Astrocyte (in vitro differentiated cells and primary cell): ENCODE data around the gene TEX19. TPM values are rescaled to one million over a fixed set of nuclear protein-coding genes. Genes with fewer than 3 reads are reported as not detected.

Experiments
- DNase-seq: peaks from one replicate; pipeline ENCODE4 v3.0.0-alpha.2; 2010; ENCODE audit warnings: low read depth
- FAIRE-seq: peaks from 2 replicates; lab custom pipeline; 2011; peaks lifted over from hg19 to GRCh38; lab: Jason Lieb, UNC
- H2AFZ ChIP-seq: 2 replicates; pipeline ENCODE4 v1.6.0; 2012; ENCODE audit warnings: low read depth, low read length, inconsistent platforms
- H3K27ac ChIP-seq: 2 replicates; pipeline ENCODE4 v1.5.1; 2011; ENCODE audit warnings: low read depth, low read length, inconsistent platforms
- H3K27me3 ChIP-seq: 2 replicates; pipeline ENCODE4 v1.6.0; 2011; ENCODE audit warnings: low read length, inconsistent platforms; ENCODE audit not compliant: insufficient read depth
- H3K36me3 ChIP-seq: 2 replicates; pipeline ENCODE4 v1.5.1; 2011; ENCODE audit warnings: low read length, inconsistent platforms; ENCODE audit not compliant: insufficient read depth
- H3K4me1 ChIP-seq: 2 replicates; pipeline ENCODE4 v1.5.1; 2011; ENCODE audit warnings: low read length, inconsistent platforms; ENCODE audit not compliant: insufficient read depth
- H3K4me2 ChIP-seq: 2 replicates; pipeline ENCODE4 v1.6.0; 2012; ENCODE audit warnings: low read length, inconsistent platforms
- H3K4me3 ChIP-seq: 2 replicates; pipeline ENCODE4 v1.5.1; 2011; ENCODE audit warnings: low read depth, mild to moderate bottlenecking, low read length, inconsistent platforms; ENCODE audit not compliant: insufficient read depth
- H3K79me2 ChIP-seq: 2 replicates; pipeline ENCODE4 v1.6.0; 2012; ENCODE audit warnings: mild to moderate bottlenecking, low read length, inconsistent platforms; ENCODE audit not compliant: insufficient read depth
- H3K9ac ChIP-seq: 2 replicates; pipeline ENCODE4 v1.6.0; 2012; ENCODE audit warnings: mild to moderate bottlenecking, low read length, inconsistent platforms
- H3K9me3 ChIP-seq: 2 replicates; pipeline ENCODE4 v1.5.1; 2012; ENCODE audit warnings: low read depth, mild to moderate bottlenecking, low read length, inconsistent platforms; ENCODE audit not compliant: insufficient read depth
- H4K20me1 ChIP-seq: 2 replicates; pipeline ENCODE4 v1.6.0; 2012; ENCODE audit warnings: low read length, inconsistent platforms; ENCODE audit not compliant: insufficient read depth
- H3K27ac Mint-ChIP-seq: one replicate; pipeline ENCODE4 v1.8.0; 2021; ENCODE audit warnings: mild to moderate bottlenecking, mixed read lengths; ENCODE audit not compliant: unreplicated experiment
- H3K27me3 Mint-ChIP-seq: one replicate; pipeline ENCODE4 v1.8.0; 2021; ENCODE audit warnings: low read depth, mixed read lengths; ENCODE audit not compliant: unreplicated experiment
- H3K36me3 Mint-ChIP-seq: one replicate; pipeline ENCODE4 v1.8.0; 2021; ENCODE audit warnings: low read depth, mixed read lengths; ENCODE audit not compliant: unreplicated experiment
- H3K4me1 Mint-ChIP-seq: one replicate; pipeline ENCODE4 v1.8.0; 2021; ENCODE audit warnings: low read depth, mixed read lengths; ENCODE audit not compliant: unreplicated experiment
- H3K4me3 Mint-ChIP-seq: one replicate; pipeline ENCODE4 v1.8.0; 2021; ENCODE audit warnings: mild to moderate bottlenecking, moderate library complexity, mixed read lengths; ENCODE audit not compliant: unreplicated experiment
- H3K9me3 Mint-ChIP-seq: one replicate; pipeline ENCODE4 v1.8.0; 2021; ENCODE audit warnings: mild to moderate bottlenecking, mixed read lengths; ENCODE audit not compliant: unreplicated experiment
- EZH2 ChIP-seq: IDR thresholded peaks from 2 replicates; pipeline ENCODE4 v1.6.1; 2012; ENCODE audit warnings: mild to moderate bottlenecking, low read length, inconsistent platforms; ENCODE audit not compliant: insufficient read depth
- total RNA-seq: library from RNA; stranded (reverse); gene quantifications from 2 replicates; pipeline ENCODE4 v1.2.1, GENCODE V29; 2021
- TF ChIP-seq, protein P1 (sequence below): IDR thresholded peaks from 2 replicates; pipeline ENCODE4 v1.5.1; 2011; ENCODE audit warnings: low read depth, mild to moderate bottlenecking, inconsistent platforms, low read length, moderate library complexity; ENCODE audit not compliant: insufficient read depth

The TEX19 gene
- total RNA-seq, 1 donor from 2014 or later = not detected

DNA sequence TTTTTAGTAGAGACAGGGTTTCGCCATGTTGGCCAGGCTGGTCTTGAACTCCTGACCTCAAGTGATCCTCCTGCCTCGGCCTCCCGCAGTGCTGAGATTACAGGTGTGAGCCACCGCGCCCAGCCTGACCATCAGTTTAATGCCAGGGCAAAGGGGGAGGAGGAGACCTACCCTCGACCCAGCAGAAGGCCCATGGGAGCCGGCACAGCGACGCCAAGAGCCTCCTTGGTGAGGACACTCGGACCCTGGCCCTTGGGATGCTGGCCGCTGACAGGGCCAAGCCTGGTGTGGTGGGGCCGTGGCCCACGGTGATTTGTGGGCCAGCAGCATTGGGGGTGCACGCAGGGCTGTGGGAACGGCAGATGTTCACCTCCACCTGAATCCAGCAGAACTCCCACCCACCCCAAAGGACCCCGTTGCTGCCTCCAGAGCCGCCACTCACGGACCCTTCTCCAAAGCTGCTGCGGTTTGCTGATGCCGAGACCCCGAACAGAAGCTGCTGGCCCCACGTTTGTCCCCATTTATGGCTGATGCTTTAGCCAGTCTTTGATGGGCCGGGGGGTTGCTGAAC is 32.5 kb downstream of the TEX19 start:
- Histone ChIP-seq H3K4me2 (no peak overlapping the region), H3K4me1 (peaks cover 1% of the 10 kb centered on the region), H3K36me3 (no peaks in the 10 kb centered on the region), H2AFZ (no peak overlapping the region), H3K27ac (no peak overlapping the region), H3K9me3 (no peaks in the 10 kb centered on the region), H3K79me2 (no peaks in the 10 kb centered on the region), H3K9ac (no peak overlapping the region), H3K4me3 (no peak overlapping the region), H3K27me3 (peaks cover 4% of the 10 kb centered on the region), H4K20me1 (peaks cover 5% of the 10 kb centered on the region)
- no peaks in the 10 kb centered on the region for H3K4me1 Mint-ChIP-seq
- TF ChIP-seq EZH2 = no peak
- TF ChIP-seq, protein P1, sequence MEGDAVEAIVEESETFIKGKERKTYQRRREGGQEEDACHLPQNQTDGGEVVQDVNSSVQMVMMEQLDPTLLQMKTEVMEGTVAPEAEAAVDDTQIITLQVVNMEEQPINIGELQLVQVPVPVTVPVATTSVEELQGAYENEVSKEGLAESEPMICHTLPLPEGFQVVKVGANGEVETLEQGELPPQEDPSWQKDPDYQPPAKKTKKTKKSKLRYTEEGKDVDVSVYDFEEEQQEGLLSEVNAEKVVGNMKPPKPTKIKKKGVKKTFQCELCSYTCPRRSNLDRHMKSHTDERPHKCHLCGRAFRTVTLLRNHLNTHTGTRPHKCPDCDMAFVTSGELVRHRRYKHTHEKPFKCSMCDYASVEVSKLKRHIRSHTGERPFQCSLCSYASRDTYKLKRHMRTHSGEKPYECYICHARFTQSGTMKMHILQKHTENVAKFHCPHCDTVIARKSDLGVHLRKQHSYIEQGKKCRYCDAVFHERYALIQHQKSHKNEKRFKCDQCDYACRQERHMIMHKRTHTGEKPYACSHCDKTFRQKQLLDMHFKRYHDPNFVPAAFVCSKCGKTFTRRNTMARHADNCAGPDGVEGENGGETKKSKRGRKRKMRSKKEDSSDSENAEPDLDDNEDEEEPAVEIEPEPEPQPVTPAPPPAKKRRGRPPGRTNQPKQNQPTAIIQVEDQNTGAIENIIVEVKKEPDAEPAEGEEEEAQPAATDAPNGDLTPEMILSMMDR = no peak
- FAIRE-seq = no peak
- H3K36me3 Mint-ChIP-seq = peaks cover 8% of the 10 kb centered on the region
- DNase-seq = no peak
- no peak overlapping the region for H3K4me3 Mint-ChIP-seq
- no peak overlapping the region for H3K27ac Mint-ChIP-seq
- no peaks in the 10 kb centered on the region for H3K9me3 Mint-ChIP-seq
- H3K27me3 Mint-ChIP-seq = peaks cover 11% of the 10 kb centered on the region

- Mint-ChIP-seq H3K27me3 (peaks cover 11% of the 10 kb centered on the region), H3K4me1 (peaks cover 3% of the 10 kb centered on the region), H3K4me3 (no peak overlapping the region), H3K27ac (no peak overlapping the region), H3K36me3 (peaks cover 8% of the 10 kb centered on the region), H3K9me3 (no peaks in the 10 kb centered on the region)
- no peak overlapping the region for H3K9ac ChIP-seq
- H3K27ac ChIP-seq = no peak overlapping the region
- no peaks in the 10 kb centered on the region for H3K36me3 ChIP-seq
- no peak for DNase-seq
- peaks cover 9% of the 10 kb centered on the region for H4K20me1 ChIP-seq
- no peaks in the 10 kb centered on the region for H3K79me2 ChIP-seq
- H3K27me3 ChIP-seq = peaks cover 4% of the 10 kb centered on the region
- no peak for FAIRE-seq
- H3K9me3 ChIP-seq = no peaks in the 10 kb centered on the region
- peaks cover 6% of the 10 kb centered on the region for H3K4me1 ChIP-seq
- no peak overlapping the region for H3K4me2 ChIP-seq
- no peak for TF ChIP-seq EZH2
- TF ChIP-seq, protein P1 = no peak
- no peak overlapping the region for H3K4me3 ChIP-seq
- H2AFZ ChIP-seq = no peak overlapping the region
Measured at GRCh38 chr17:82392209-82392920, 33.3 kb downstream of the TEX19 start.

- H3K4me2 ChIP-seq = no peak overlapping the region
- H2AFZ ChIP-seq = no peak overlapping the region
- peaks cover 7% of the 10 kb centered on the region for H3K27me3 Mint-ChIP-seq
- no peaks in the 10 kb centered on the region for H3K36me3 ChIP-seq
- no peak overlapping the region for H3K9ac ChIP-seq
- TF ChIP-seq, protein P1 = no peak
- no peak for TF ChIP-seq EZH2
- no peak overlapping the region for H3K4me3 ChIP-seq
- H3K27ac ChIP-seq = no peak overlapping the region
- H3K4me3 Mint-ChIP-seq = no peak overlapping the region
- DNase-seq (no peak), FAIRE-seq (no peak)
- H3K9me3 Mint-ChIP-seq = no peaks in the 10 kb centered on the region
- H3K9me3 ChIP-seq = no peaks in the 10 kb centered on the region
- peaks cover 5% of the 10 kb centered on the region for H4K20me1 ChIP-seq
- peaks cover 3% of the 10 kb centered on the region for H3K4me1 Mint-ChIP-seq
- no peak overlapping the region for H3K27ac Mint-ChIP-seq
- H3K27me3 ChIP-seq = peaks cover under 1% of the 10 kb centered on the region
- no peaks in the 10 kb centered on the region for H3K79me2 ChIP-seq
- peaks cover 6% of the 10 kb centered on the region for H3K4me1 ChIP-seq
- peaks cover 8% of the 10 kb centered on the region for H3K36me3 Mint-ChIP-seq
Measured at GRCh38 chr17:82392941-82393340, 33.9 kb downstream of the TEX19 start.
